Fibroblast of skin of back (primary cell): ENCODE data around the gene FCN3.
A peak's percentile ranks its signal among the peaks of the same experiment; 100 is the strongest.
"Not testable (repeated sequence)": the region's sequence is repeated elsewhere in the genome, so short reads cannot be mapped to it uniquely, and the experiment has no call there.

Experiments used
- DNase-seq: peaks from one replicate; pipeline ENCODE4 v3.0.0-alpha.2; 2013

The FCN3 gene

GRCh38 chr1:27399251-27400025, 24.8 kb upstream of the FCN3 start:
- DNase-seq, result peak; percentile 22

- DNase-seq, result no peak
Observed at GRCh38 chr1:27398405-27399149, 24.0 kb upstream of the FCN3 start.

GRCh38 chr1:27397749-27398148, 23.1 kb upstream of the FCN3 start:
- DNase-seq, result no peak

GRCh38 chr1:27397110-27397509, 22.5 kb upstream of the FCN3 start:
- DNase-seq, result no peak

GRCh38 chr1:27395441-27396195, 21.0 kb upstream of the FCN3 start:
- peak; percentile 61 for DNase-seq

GRCh38 chr1:27394925-27395324, 20.3 kb upstream of the FCN3 start:
- DNase-seq, result peak; percentile 49

GRCh38 chr1:27394282-27394658, 19.6 kb upstream of the FCN3 start:
- no peak for DNase-seq

- DNase-seq, result no peak
Observed at GRCh38 chr1:27393641-27394281, 19.1 kb upstream of the FCN3 start.

GRCh38 chr1:27392778-27393635, 18.4 kb upstream of the FCN3 start:
- peak; percentile 21 for DNase-seq

- DNase-seq, result peak; percentile 90
Observed at GRCh38 chr1:27392096-27392777, 17.6 kb upstream of the FCN3 start, which contains the start of gene GPR3. GPR3 (plus strand) TSS chr1:27392622; CDS start chr1:27393799, 1,177 bp downstream.

GRCh38 chr1:27391511-27392095, 17.0 kb upstream of the FCN3 start:
- peak; percentile 42 for DNase-seq

GRCh38 chr1:27388337-27389005, 13.8 kb upstream of the FCN3 start:
- DNase-seq, result peak; percentile 34

- not testable (repeated sequence) for DNase-seq
Observed at GRCh38 chr1:27384797-27385196, 10.2 kb upstream of the FCN3 start.

GRCh38 chr1:27383661-27384060, 9.0 kb upstream of the FCN3 start:
- no peak for DNase-seq

- no peak for DNase-seq
Observed at GRCh38 chr1:27383039-27383605, 8.5 kb upstream of the FCN3 start, which contains the start of gene CD164L2. CD164L2 (minus strand) TSS chr1:27383333; CDS start chr1:27383239, 94 bp downstream.

GRCh38 chr1:27381969-27382762, 7.5 kb upstream of the FCN3 start:
- no peak for DNase-seq

GRCh38 chr1:27380766-27381733, 6.4 kb upstream of the FCN3 start:
- no peak for DNase-seq
